HepG2 (cell line): ENCODE results near the gene PLIN5. TPM values are rescaled to one million over a fixed set of nuclear protein-coding genes. Genes with fewer than 3 reads are reported as not detected.

Source experiments
- CHCHD3 ChIP-seq: sonication (generic); formaldehyde crosslinking; IDR thresholded peaks from 2 replicates; pipeline ENCODE4 v1.8.0; 2022; ENCODE audit warnings: mild to moderate bottlenecking, missing genetic modification reagents, moderate library complexity
- CSRNP1 ChIP-seq: sonication (generic); formaldehyde crosslinking; IDR thresholded peaks from 2 replicates; pipeline ENCODE4 v1.8.1; 2023; ENCODE audit warnings: mild to moderate bottlenecking, missing genetic modification reagents
- ERF ChIP-seq: IDR thresholded peaks from 2 replicates; pipeline ENCODE4 v1.6.1; 2018; ENCODE audit warnings: missing biosample characterization, missing genetic modification reagents
- FOXA1 ChIP-seq, 2 experiments: fragments of 450-650 bp in 1 of 2; sonication (generic) in 1 of 2; formaldehyde crosslinking in 1 of 2; IDR thresholded peaks; 2 replicates each; pipeline versions ENCODE4 v1.4.0 to v1.6.1; 2016 to 2020; ENCODE audit warnings: missing genetic modification reagents in 1 of 2
- HDAC1 ChIP-seq: sonication (generic); formaldehyde crosslinking; IDR thresholded peaks from 2 replicates; pipeline ENCODE4 v1.5.1; 2020; ENCODE audit warnings: mild to moderate bottlenecking, missing genetic modification reagents
- HIVEP1 ChIP-seq: sonication (generic); formaldehyde crosslinking; IDR thresholded peaks from 2 replicates; pipeline ENCODE4 v1.4.0; 2020; ENCODE audit warnings: mild to moderate bottlenecking, missing genetic modification reagents
- IRX3 ChIP-seq: sonication (generic); formaldehyde crosslinking; IDR thresholded peaks from 2 replicates; pipeline ENCODE4 v1.8.1; 2023; ENCODE audit warnings: mild to moderate bottlenecking, low read depth, missing genetic modification reagents, borderline replicate concordance
- KAT7 ChIP-seq: IDR thresholded peaks from 2 replicates; pipeline ENCODE4 v1.6.1; 2018; ENCODE audit warnings: borderline replicate concordance, missing compliant biosample characterization
- LRRFIP1 ChIP-seq: sonication (generic); formaldehyde crosslinking; conservative IDR thresholded peaks from 2 replicates; pipeline ENCODE4 v1.4.0; 2020; ENCODE audit warnings: missing genetic modification reagents
- PRMT3 ChIP-seq: sonication (generic); formaldehyde crosslinking; IDR thresholded peaks from 2 replicates; pipeline ENCODE4 v1.8.1; 2022; ENCODE audit warnings: low read depth, mild to moderate bottlenecking, moderate library complexity, missing genetic modification reagents, borderline replicate concordance
- REST ChIP-seq, 2 experiments: IDR thresholded peaks; 2 replicates each; pipeline ENCODE4 v1.6.1; 2011 to 2012; ENCODE audit warnings: low read length in 2 of 2, borderline replicate concordance in 1 of 2, low read depth in 1 of 2, mild to moderate bottlenecking in 1 of 2, moderate library complexity in 1 of 2
- SCMH1 ChIP-seq: sonication (generic); formaldehyde crosslinking; IDR thresholded peaks from 2 replicates; pipeline ENCODE4 v1.9.0; 2021; ENCODE audit warnings: missing genetic modification reagents, mild to moderate bottlenecking, borderline replicate concordance
- THAP11 ChIP-seq: IDR thresholded peaks from 2 replicates; pipeline ENCODE4 v1.6.1; 2016; ENCODE audit warnings: missing biosample characterization, missing genetic modification reagents
- YEATS2 ChIP-seq: sonication (generic); formaldehyde crosslinking; IDR thresholded peaks from 2 replicates; pipeline ENCODE4 v1.4.0; 2020; ENCODE audit warnings: missing genetic modification reagents, borderline replicate concordance
- ZNF276 ChIP-seq: sonication (generic); formaldehyde crosslinking; IDR thresholded peaks from 2 replicates; pipeline ENCODE4 v1.4.0; 2020; ENCODE audit warnings: mild to moderate bottlenecking, low read depth, missing genetic modification reagents
- ZNF691 ChIP-seq: sonication (generic); formaldehyde crosslinking; IDR thresholded peaks from 2 replicates; pipeline ENCODE4 v1.4.0; 2020; ENCODE audit warnings: missing genetic modification reagents, low read depth, mild to moderate bottlenecking, borderline replicate concordance
- polyA plus RNA-seq, 8 experiments: library from polyadenylated mRNA; depleted of rRNA in 3 of 8; stranded (reverse) in 7 of 8; unstranded in 1 of 8; fragments of >200 nt; fragmentation: Illumina TruSeq in 4 of 8; extraction: Trizol in 4 of 8; gene quantifications; 2 replicates each; pipeline versions ENCODE4 v1.2.1 to v1.2.3, GENCODE V29; 2011 to 2016; ENCODE audit warnings: low read depth in 4 of 8, missing spikeins in 1 of 8, mixed read lengths in 1 of 8; ENCODE audit not compliant: insufficient read depth in 1 of 8
- total RNA-seq, 5 experiments: library from RNA; depleted of rRNA; stranded (reverse); fragments of >200 nt; fragmentation: Illumina TruSeq; extraction: Trizol; gene quantifications; 2 replicates each; pipeline ENCODE4 v1.2.3, GENCODE V29; 2016; ENCODE audit warnings: low read depth in 1 of 5

Gene PLIN5
- total and polyA plus RNA-seq, 2 of the 13 experiments (the other 11 are each of a cell fraction or from before 2014, with no cell fraction given) = 1.8 to 4.8 TPM

GRCh38 chr19:4521170-4521887 is 13.7 kb downstream of the PLIN5 start (continued):
- 0 out of 4 replicates have a peak, but pooled peaks of 1 of the 2 experiments have one; percentile 16 for TF ChIP-seq REST (IDR thresholded peaks at IDR 0.05; ENCODE audit: borderline replicate concordance in 1 of 2, low read depth in 1 of 2, low read length in 2 of 2)
- TF ChIP-seq HIVEP1 = peak; percentile 77; the same call in 1 of the 2 replicates
- TF ChIP-seq THAP11 (CRISPR knock-in tag) = no peak
- TF ChIP-seq ERF (CRISPR knock-in tag) = peak; percentile 53; the same call in 1 of the 2 replicates
- no peak for TF ChIP-seq SCMH1 (CRISPR knock-in tag)
- TF ChIP-seq CSRNP1 (CRISPR knock-in tag) = no peak
- TF ChIP-seq ZNF691 = no peak
- TF ChIP-seq HDAC1 (CRISPR knock-in tag) = no peak; the same call in 1 of the 2 replicates
- TF ChIP-seq ZNF276 (CRISPR knock-in tag) = no peak
- TF ChIP-seq FOXA1 (IDR thresholded peaks at IDR 0.05) = no peak
- no peak for TF ChIP-seq FOXA1 (CRISPR knock-in tag; IDR thresholded peaks at IDR 0.05)
- TF ChIP-seq YEATS2 (CRISPR knock-in tag) = no peak
- no peak for TF ChIP-seq CHCHD3 (CRISPR knock-in tag)
- no peak for TF ChIP-seq IRX3 (CRISPR knock-in tag)
- TF ChIP-seq LRRFIP1 (CRISPR knock-in tag) = no peak
- TF ChIP-seq PRMT3 (CRISPR knock-in tag) = no peak
- TF ChIP-seq KAT7 (CRISPR knock-in tag) = no peak
